ENCODE data around the gene C16orf46.
"Not testable (repeated sequence)": the region's sequence is repeated elsewhere in the genome, so short reads cannot be mapped to it uniquely, and the experiment has no call there.

Gene C16orf46

GRCh38 chr16:81077076-81077940 is at the start of gene C16orf46:
Gene C16orf46, minus strand, starts transcription at chr16:81077238. Its CDS starts 13,283 bp downstream, at chr16:81063955.
- DNase-seq (ENCODE audit: low spot score) = peak; percentile 95

- no peak for DNase-seq (ENCODE audit: low spot score)
These were observed 46.2 kb upstream of the C16orf46 start for GRCh38 chr16:81123092-81123852.

GRCh38 chr16:81121474-81121990 is 44.5 kb upstream of the C16orf46 start:
- no peak for DNase-seq (ENCODE audit: low spot score)

- DNase-seq (ENCODE audit: low spot score) = no peak
These were observed 40.4 kb upstream of the C16orf46 start for GRCh38 chr16:81117436-81117835.

- DNase-seq (ENCODE audit: low spot score) = no peak
These were observed 39.2 kb upstream of the C16orf46 start for GRCh38 chr16:81116285-81116684.

GRCh38 chr16:81112453-81112852 is 35.4 kb upstream of the C16orf46 start:
- no peak for DNase-seq (ENCODE audit: low spot score)

GRCh38 chr16:81109274-81109673 is 32.2 kb upstream of the C16orf46 start:
- DNase-seq (ENCODE audit: low spot score) = not testable (repeated sequence)

GRCh38 chr16:81107511-81107910 is 30.5 kb upstream of the C16orf46 start:
- no peak for DNase-seq (ENCODE audit: low spot score)

GRCh38 chr16:81106826-81107503 is 29.9 kb upstream of the C16orf46 start:
- DNase-seq (ENCODE audit: low spot score) = no peak

GRCh38 chr16:81105946-81106345 is 28.9 kb upstream of the C16orf46 start:
- no peak for DNase-seq (ENCODE audit: low spot score)

- no peak for DNase-seq (ENCODE audit: low spot score)
These were observed 24.7 kb upstream of the C16orf46 start for GRCh38 chr16:81101702-81102101.

GRCh38 chr16:81099958-81100357 is 22.9 kb upstream of the C16orf46 start:
- DNase-seq (ENCODE audit: low spot score) = no peak

GRCh38 chr16:81097230-81097629 is 20.2 kb upstream of the C16orf46 start:
- DNase-seq (ENCODE audit: low spot score) = no peak

- no peak for DNase-seq (ENCODE audit: low spot score)
These were observed 19.7 kb upstream of the C16orf46 start for GRCh38 chr16:81096715-81097208.

GRCh38 chr16:81095953-81096714 is 19.1 kb upstream of the C16orf46 start, which contains the start of gene GCSH:
Gene GCSH, minus strand, starts transcription at chr16:81096395. Its CDS starts 117 bp downstream, at chr16:81096278.
- peak; percentile 98 for DNase-seq (ENCODE audit: low spot score)

- no peak for DNase-seq (ENCODE audit: low spot score)
These were observed 18.6 kb upstream of the C16orf46 start for GRCh38 chr16:81095653-81095952.

- no peak for DNase-seq (ENCODE audit: low spot score)
These were observed 17.8 kb upstream of the C16orf46 start for GRCh38 chr16:81094771-81095251.

- no peak for DNase-seq (ENCODE audit: low spot score)
These were observed 11.8 kb upstream of the C16orf46 start for GRCh38 chr16:81088836-81089235.

GRCh38 chr16:81081014-81081413 is 4.0 kb upstream of the C16orf46 start:
- DNase-seq (ENCODE audit: low spot score) = no peak

GRCh38 chr16:81080233-81080632 is 3.2 kb upstream of the C16orf46 start:
- no peak for DNase-seq (ENCODE audit: low spot score)

- peak; percentile 92 for DNase-seq (ENCODE audit: low spot score)
These were observed 417 bp downstream of the C16orf46 start for GRCh38 chr16:81076566-81077075.

Data from hematopoietic multipotent progenitor cell treated with erythropoietin and hydrocortisone succinate and interleukin-3 and kit ligand, for 15 days (in vitro differentiated cells).